CD14-positive monocyte (primary cell): ENCODE data around the gene PLXNB1. TPM values are rescaled to one million over a fixed set of nuclear protein-coding genes. Genes with fewer than 3 reads are reported as not detected.

ENCODE experiments used
- DNase-seq, 3 donors: peaks; one replicate each; pipeline ENCODE4 v3.0.0-alpha.2; 2011 to 2022
- H2AFZ ChIP-seq: 2 replicates; pipeline ENCODE4 v1.6.0; 2012; ENCODE audit warnings: mild to moderate bottlenecking, low read depth, low read length, inconsistent platforms; ENCODE audit not compliant: insufficient read depth, poor library complexity, severe bottlenecking
- H3K27ac ChIP-seq, 2 donors: 1 replicate in 1 of 2; 2 replicates in 1 of 2; pipeline ENCODE4 v1.5.1; 2012 to 2013; ENCODE audit warnings: low read length in 2 of 2, control low read depth in 1 of 2, inconsistent platforms in 1 of 2, low read depth in 1 of 2, mild to moderate bottlenecking in 1 of 2
- H3K27me3 ChIP-seq, 2 donors: one replicate each; pipeline versions ENCODE4 v1.6.0 to v1.6.1; 2011 to 2013; ENCODE audit warnings: low read length in 2 of 2; ENCODE audit not compliant: control insufficient read depth in 2 of 2, insufficient read depth in 2 of 2
- H3K36me3 ChIP-seq, 2 donors: replicated peaks in 1 of 2; 1 replicate in 1 of 2; 2 replicates in 1 of 2; pipeline versions ENCODE4 v1.5.1 to v1.6.1; 2012 to 2013; ENCODE audit warnings: low read length in 2 of 2, control low read depth in 1 of 2, inconsistent platforms in 1 of 2, mild to moderate bottlenecking in 1 of 2; ENCODE audit not compliant: insufficient read depth in 2 of 2, control insufficient read depth in 1 of 2
- H3K4me1 ChIP-seq, 2 donors: 1 replicate in 1 of 2; 2 replicates in 1 of 2; pipeline versions ENCODE4 v1.5.1 to v1.6.1; 2012 to 2013; ENCODE audit warnings: low read length in 2 of 2, control low read depth in 1 of 2, inconsistent platforms in 1 of 2, mild to moderate bottlenecking in 1 of 2, moderate library complexity in 1 of 2; ENCODE audit not compliant: insufficient read depth in 2 of 2, control insufficient read depth in 1 of 2
- H3K4me2 ChIP-seq: replicated peaks from 2 replicates; pipeline ENCODE3; 2012; ENCODE audit warnings: low read length, moderate library complexity, mild to moderate bottlenecking; ENCODE audit not compliant: poor library complexity, severe bottlenecking; ENCODE audit errors: extremely low read depth
- H3K4me3 ChIP-seq, 3 experiments: fragments of 200-600 bp in 1 of 3; sonication (generic) in 1 of 3; replicated peaks in 1 of 3; 1 replicate in 2 of 3; 2 replicates in 1 of 3; pipeline ENCODE4 v1.5.1; 2011 to 2013; ENCODE audit warnings: low read length in 3 of 3, mild to moderate bottlenecking in 3 of 3, control low read depth in 2 of 3, low read depth in 2 of 3, inconsistent platforms in 1 of 3, moderate library complexity in 1 of 3
- H3K79me2 ChIP-seq: 2 replicates; pipeline ENCODE4 v1.6.0; 2012; ENCODE audit warnings: mild to moderate bottlenecking, control low read depth, inconsistent platforms, low read length, moderate library complexity; ENCODE audit not compliant: insufficient read depth
- H3K9ac ChIP-seq: 2 replicates; pipeline ENCODE4 v1.6.0; 2017; ENCODE audit warnings: low read length, mild to moderate bottlenecking; ENCODE audit not compliant: insufficient read depth, poor library complexity, severe bottlenecking
- H3K9me3 ChIP-seq, 2 donors: replicated peaks in 1 of 2; 1 replicate in 1 of 2; 2 replicates in 1 of 2; pipeline versions ENCODE4 v1.5.1 to v1.6.1; 2012 to 2013; ENCODE audit warnings: low read length in 2 of 2, control low read depth in 1 of 2; ENCODE audit not compliant: control insufficient read depth in 1 of 2, insufficient read depth in 1 of 2
- H4K20me1 ChIP-seq: 2 replicates; pipeline ENCODE4 v1.6.0; 2012; ENCODE audit warnings: mild to moderate bottlenecking, low read length, control low read depth, moderate library complexity; ENCODE audit not compliant: insufficient read depth
- H3K27ac Mint-ChIP-seq, 7 donors: one replicate each; pipeline ENCODE4 v1.8.0; 2020; ENCODE audit warnings: mild to moderate bottlenecking in 7 of 7, mixed read lengths in 7 of 7, moderate library complexity in 6 of 7, inconsistent platforms in 2 of 7
- H3K27me3 Mint-ChIP-seq, 3 donors: one replicate each; pipeline ENCODE4 v1.8.0; 2021 to 2022; ENCODE audit warnings: low read depth in 3 of 3, mild to moderate bottlenecking in 3 of 3, mixed read lengths in 3 of 3, moderate library complexity in 3 of 3, inconsistent platforms in 1 of 3
- H3K36me3 Mint-ChIP-seq, 2 donors: one replicate each; pipeline ENCODE4 v1.8.0; 2020; ENCODE audit warnings: mixed read lengths in 2 of 2, inconsistent platforms in 1 of 2, mild to moderate bottlenecking in 1 of 2
- H3K4me1 Mint-ChIP-seq: one replicate; pipeline ENCODE4 v1.8.0; 2020; ENCODE audit warnings: mild to moderate bottlenecking, mixed read lengths
- H3K4me3 Mint-ChIP-seq, 2 donors: one replicate each; pipeline ENCODE4 v1.8.0; 2020; ENCODE audit warnings: mild to moderate bottlenecking in 2 of 2, mixed read lengths in 2 of 2, moderate library complexity in 1 of 2
- H3K9me3 Mint-ChIP-seq, 7 donors: one replicate each; pipeline ENCODE4 v1.8.0; 2020 to 2022; ENCODE audit warnings: mixed read lengths in 7 of 7, mild to moderate bottlenecking in 6 of 7, moderate library complexity in 6 of 7, inconsistent platforms in 2 of 7
- WGBS: methylation state at CpG from one replicate; pipeline ENCODE4 v1.1.5; 2013; ENCODE audit warnings: missing lambda C conversion rate; ENCODE audit not compliant: insufficient coverage; 5-methylcytosine and 5-hydroxymethylcytosine counted together
- intact Hi-C, 2 donors: fragments of 100-400 bp; cut with micrococcal nuclease; formaldehyde crosslinking; loops; one replicate each; pipeline versions ENCODE4 v1.15.0 to v1.15.1; 2023
- polyA plus RNA-seq, 3 donors: library from polyadenylated mRNA; depleted of rRNA in 1 of 3; unstranded in 2 of 3; stranded (reverse) in 1 of 3; fragments of 300-500 nt in 2 of 3; fragments of >200 nt in 1 of 3; fragmentation: Illumina TruSeq in 2 of 3; gene quantifications; 1 replicate in 2 of 3; 2 replicates in 1 of 3; pipeline ENCODE4 v1.2.3, GENCODE V29; 2012 to 2021
- TF ChIP-seq, protein P1 (sequence below): fragments of 200-600 bp; IDR thresholded peaks from one replicate; pipeline ENCODE4 v1.8.0; 2022; ENCODE audit warnings: antibody characterized with exemption, mild to moderate bottlenecking

PLXNB1 gene
- polyA plus RNA-seq, 3 donors = 0.14 to 4.3 TPM; not detected in 1

DNA sequence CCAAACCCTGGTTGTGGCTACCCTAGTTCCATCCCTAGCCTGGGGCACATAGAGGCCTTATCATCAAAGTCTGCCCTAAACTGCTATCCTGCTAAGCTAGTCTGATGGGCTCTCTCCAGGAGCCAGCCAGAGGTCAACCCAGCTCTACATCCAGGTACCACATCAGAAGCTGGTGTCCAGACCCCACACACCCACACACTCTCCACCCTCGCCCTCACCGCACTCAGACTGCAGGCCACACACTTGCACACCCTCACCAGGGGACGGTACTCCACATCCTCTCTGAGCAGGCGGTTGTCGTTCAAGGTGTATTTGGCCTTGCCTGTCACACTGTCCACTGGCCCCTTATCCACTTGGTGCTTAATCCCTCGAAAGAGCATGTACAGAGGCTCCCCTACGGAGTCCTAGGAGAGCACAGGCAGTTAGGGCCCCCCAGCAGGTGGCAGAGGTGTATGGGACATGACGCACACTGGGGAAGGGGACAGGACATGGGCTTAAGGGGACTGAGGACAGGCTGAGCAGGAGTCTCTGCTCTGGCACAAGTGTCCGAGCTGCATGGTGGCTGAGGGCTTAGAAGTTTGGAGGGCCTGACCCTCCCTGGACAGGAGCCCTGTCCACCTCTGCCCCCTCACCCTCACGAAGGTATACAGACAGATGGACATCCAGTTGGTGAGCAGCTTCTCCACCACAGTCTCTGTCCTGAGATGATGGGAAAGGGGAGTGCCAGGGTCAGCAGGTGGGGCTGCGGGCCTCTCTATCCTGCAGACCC is 18.1 kb downstream of the PLXNB1 start:
- Histone ChIP-seq H3K4me1 (no peaks in the 10 kb centered on the region), H3K27ac (no peak overlapping the region), H4K20me1 (no peaks in the 10 kb centered on the region), H3K4me2 (no peak overlapping the region), H3K27me3 (no peaks in the 10 kb centered on the region), H3K9ac (no peak overlapping the region), H3K79me2 (no peaks in the 10 kb centered on the region), H3K36me3 (no peaks in the 10 kb centered on the region), H3K9me3 (no peaks in the 10 kb centered on the region), H3K4me3 (no peak overlapping the region), H2AFZ (no peak overlapping the region)
- H3K4me1 Mint-ChIP-seq = no peaks in the 10 kb centered on the region
- H3K27ac Mint-ChIP-seq = no peak overlapping the region
- H3K36me3 Mint-ChIP-seq = no peaks in the 10 kb centered on the region
- no peak for DNase-seq
- 94% methylated on average over 8 of the region's 11 CpGs for WGBS
- H3K4me3 Mint-ChIP-seq = no peak overlapping the region
- peaks cover 0 to 2% (median 2%) of the 10 kb centered on the region in 3 donors for H3K27me3 Mint-ChIP-seq
- no peaks in the 10 kb centered on the region for H3K9me3 Mint-ChIP-seq
- intact Hi-C loops = no loop called here
- TF ChIP-seq, protein P1, sequence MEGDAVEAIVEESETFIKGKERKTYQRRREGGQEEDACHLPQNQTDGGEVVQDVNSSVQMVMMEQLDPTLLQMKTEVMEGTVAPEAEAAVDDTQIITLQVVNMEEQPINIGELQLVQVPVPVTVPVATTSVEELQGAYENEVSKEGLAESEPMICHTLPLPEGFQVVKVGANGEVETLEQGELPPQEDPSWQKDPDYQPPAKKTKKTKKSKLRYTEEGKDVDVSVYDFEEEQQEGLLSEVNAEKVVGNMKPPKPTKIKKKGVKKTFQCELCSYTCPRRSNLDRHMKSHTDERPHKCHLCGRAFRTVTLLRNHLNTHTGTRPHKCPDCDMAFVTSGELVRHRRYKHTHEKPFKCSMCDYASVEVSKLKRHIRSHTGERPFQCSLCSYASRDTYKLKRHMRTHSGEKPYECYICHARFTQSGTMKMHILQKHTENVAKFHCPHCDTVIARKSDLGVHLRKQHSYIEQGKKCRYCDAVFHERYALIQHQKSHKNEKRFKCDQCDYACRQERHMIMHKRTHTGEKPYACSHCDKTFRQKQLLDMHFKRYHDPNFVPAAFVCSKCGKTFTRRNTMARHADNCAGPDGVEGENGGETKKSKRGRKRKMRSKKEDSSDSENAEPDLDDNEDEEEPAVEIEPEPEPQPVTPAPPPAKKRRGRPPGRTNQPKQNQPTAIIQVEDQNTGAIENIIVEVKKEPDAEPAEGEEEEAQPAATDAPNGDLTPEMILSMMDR = no peak

DNA sequence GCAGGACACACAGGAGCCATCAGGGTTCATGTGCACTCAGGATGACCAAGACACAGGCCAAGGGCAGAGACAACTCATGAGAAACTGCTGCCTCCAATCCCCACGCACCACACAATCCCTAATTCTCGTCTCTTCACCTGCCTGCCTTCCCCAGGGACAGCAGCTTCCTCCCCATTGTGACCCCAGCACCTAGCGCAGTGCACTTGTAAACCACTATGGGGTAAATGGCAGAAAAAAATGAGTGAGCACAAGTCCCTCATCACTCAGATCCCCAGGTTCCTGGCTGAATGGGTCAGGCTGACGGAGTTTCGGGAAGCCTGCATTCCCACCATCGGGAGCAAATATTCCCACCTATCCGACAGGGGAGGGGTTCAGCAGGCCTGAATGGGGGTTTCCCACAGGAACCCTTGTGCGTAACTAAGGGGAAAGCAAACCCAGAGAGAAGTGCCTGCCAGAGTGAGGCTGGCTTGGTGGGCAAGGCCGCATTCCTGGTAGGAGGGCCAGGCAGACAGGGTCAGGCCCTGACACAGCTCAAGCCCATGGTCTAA is 18.8 kb downstream of the PLXNB1 start:
- H3K27ac ChIP-seq = no peak overlapping the region
- no peak overlapping the region for H3K4me2 ChIP-seq
- H3K79me2 ChIP-seq = no peaks in the 10 kb centered on the region
- H3K4me3 ChIP-seq = no peak overlapping the region
- H3K27me3 ChIP-seq = no peaks in the 10 kb centered on the region
- H4K20me1 ChIP-seq = no peaks in the 10 kb centered on the region
- no peaks in the 10 kb centered on the region for H3K36me3 ChIP-seq
- TF ChIP-seq, protein P1 = no peak
- intact Hi-C loops = no loop called here
- H2AFZ ChIP-seq = no peak overlapping the region
- H3K4me1 Mint-ChIP-seq = no peaks in the 10 kb centered on the region
- H3K9me3 ChIP-seq = no peaks in the 10 kb centered on the region
- no peaks in the 10 kb centered on the region for H3K4me1 ChIP-seq
- peak overlapping the region in 1 of 7 donors; percentile 61 for H3K27ac Mint-ChIP-seq
- DNase-seq = no peak
- no peaks in the 10 kb centered on the region for H3K9me3 Mint-ChIP-seq
- WGBS = 96% methylated on average over 5 of the region's 9 CpGs
- no peaks in the 10 kb centered on the region for H3K36me3 Mint-ChIP-seq
- H3K9ac ChIP-seq = no peak overlapping the region
- H3K27me3 Mint-ChIP-seq = peaks cover 0 to 4% (median 2%) of the 10 kb centered on the region in 3 donors
- H3K4me3 Mint-ChIP-seq = no peak overlapping the region
